Fibroblast of skin of right quadriceps (primary cell): ENCODE results near the gene ORC1.

Source experiments
- DNase-seq: peaks from one replicate; pipeline ENCODE4 v3.0.0-alpha.2; 2013

ORC1 gene

DNA sequence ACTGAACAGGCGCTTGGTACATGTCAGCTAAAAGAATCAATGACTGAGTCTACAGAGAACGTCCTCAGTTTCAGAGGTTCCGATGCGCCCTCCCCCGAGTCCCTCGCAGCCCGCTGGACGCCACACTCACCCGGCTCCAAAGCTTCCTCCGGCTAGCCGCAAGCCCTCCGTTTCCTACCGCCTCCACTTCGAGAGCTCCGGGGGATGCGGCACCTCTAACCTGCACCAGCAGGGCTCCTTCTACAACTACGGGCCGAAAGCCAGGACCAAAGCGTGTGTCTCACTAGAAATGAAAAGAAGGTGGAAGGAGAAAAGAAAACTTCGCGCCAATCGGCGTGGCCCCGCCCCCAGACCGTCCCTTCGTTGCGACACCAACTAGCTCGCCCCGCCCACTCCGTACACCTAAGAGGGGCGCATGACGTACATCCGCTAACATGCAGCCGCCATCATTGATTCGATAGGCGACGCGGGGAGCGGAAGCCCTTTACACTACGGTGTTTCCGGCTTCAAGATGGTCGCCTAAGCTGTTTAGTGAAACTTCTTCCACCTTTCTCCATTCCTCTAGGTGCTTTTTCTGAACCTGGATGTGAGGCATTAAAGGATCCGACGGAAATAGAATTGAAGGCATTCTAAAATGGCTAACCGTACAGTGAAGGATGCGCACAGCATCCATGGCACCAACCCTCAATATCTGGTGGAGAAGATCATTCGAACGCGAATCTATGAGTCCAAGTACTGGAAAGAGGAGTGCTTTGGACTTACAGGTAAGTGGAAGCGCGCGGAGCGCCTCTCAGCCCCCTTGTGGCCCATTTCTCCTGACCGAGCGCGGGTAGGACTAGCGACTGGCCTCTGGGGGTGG is at the start of gene ORC1, which contains the start of gene PRPF38A:
ORC1 (minus strand) TSS at position 308 of the 859 bp plus-strand sequence. CDS start 2,200 bp downstream, outside the sequence.
PRPF38A (plus strand) TSS at position 487 of the 859 bp plus-strand sequence; CDS start at position 635, 148 bp downstream.
- peak; percentile 96 for DNase-seq

DNA sequence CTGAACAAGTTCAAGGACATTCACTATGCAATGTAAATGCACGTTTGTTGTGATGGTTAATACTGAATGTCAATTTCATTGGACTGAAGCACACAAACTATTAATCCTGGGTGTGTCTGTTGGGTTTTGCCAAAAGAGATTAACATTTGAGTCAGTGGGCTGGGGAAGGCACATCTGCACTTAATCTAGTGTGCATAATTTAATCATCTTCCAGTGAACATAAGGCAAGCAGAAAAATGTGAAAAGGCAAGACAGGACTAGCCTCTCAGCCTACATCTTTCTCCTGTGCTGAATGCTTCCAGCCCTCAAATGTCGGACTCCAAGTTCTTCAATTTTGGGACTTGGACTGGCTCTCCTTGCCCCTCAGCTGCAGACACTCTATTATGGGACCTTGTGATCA is 40.2 kb upstream of the ORC1 start:
- no peak for DNase-seq

DNA sequence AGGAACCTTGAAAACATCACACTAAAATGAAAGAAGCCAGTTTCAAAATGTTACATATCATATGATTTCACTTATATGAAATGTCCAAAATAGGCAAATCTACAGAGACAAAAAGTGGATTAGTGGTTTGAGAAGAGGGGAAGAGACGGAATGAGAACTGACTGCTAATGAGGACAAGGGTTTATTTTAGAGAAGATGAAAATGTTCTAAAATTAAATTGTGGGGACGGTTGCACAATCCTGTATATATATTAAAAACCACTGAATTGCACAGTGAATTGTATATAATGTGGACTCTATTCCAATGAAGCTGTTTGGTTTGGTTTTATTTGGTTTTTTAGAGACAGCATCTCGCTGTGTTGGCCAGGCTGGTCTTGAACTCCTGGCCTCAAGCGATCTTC is 35.8 kb upstream of the ORC1 start:
- no peak for DNase-seq

DNA sequence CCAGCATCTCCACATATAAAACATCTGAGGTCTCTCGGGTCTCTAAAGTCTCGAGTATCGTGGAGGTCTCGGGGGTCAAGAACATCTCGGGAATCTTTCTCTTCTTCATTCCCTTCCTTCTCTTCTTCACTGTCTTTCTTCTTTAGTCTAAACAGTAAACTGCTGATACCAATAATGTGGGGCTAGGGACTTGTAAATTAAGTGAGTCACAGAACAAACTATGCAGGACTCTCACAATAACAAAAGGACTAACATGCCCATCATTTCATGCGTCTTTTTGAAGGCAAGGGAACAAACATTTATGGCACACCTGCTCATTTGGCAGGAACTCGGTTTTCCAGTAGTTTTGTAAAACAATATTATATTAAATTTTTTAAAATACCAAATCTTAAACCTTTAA is 32.6 kb upstream of the ORC1 start:
- DNase-seq, result no peak

DNA sequence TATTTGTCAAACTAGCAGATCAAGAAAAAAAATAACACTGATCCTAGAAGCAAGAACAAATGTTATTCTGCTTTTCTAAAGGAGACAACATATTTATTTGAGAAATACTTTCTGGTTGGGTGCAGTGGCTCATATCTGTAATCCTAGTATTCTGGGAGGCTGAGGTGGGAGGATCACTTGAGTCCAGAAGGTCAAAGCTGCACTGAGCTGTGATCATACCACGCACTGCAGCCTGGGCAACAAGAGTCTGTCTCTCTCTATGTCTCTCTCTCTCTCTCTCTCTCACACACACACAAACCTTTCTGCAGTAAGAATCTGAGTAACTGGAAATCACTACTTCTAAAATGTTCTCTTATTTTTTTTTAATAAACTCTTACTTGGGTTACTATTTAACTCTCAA is 31.4 kb upstream of the ORC1 start:
- DNase-seq, result no peak

DNA sequence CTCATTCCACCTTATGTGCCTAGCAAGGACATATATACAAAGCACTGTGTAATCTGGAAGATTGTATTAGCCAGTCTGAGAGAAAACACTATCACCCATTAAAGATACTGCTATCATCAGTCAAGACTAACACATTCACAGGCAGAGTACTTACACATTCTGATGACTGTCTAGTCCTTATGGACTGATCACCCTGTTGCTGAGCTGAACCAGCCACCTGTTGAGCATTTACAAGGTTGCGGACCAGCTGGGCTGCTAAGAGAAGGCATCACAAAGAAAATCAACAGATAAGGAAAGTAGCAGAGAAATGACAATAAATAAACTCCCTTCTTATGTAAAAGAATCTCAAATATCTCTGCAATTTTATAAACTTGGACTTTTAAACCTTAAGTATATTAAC is 31.0 kb upstream of the ORC1 start:
- DNase-seq, result no peak

DNA sequence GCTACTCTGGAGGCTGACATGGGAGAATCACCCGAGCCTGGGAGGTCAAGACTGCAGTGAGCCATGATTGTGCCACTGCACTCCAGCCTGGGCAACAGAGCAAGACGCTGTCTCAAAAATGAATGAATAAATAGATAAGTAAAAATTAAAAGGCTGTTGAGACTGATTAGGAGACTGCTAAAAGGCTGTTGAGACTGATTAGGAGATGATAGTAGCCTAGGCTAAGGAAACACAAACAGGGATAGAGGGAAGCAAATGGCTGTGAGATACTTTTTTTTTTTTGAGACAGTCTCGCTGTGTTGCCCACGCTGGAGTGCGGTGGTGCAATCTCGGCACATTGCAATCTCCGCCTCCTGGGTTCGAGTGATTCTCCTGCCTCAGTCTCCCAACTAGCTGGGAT is 28.6 kb upstream of the ORC1 start:
- DNase-seq, result no peak

DNA sequence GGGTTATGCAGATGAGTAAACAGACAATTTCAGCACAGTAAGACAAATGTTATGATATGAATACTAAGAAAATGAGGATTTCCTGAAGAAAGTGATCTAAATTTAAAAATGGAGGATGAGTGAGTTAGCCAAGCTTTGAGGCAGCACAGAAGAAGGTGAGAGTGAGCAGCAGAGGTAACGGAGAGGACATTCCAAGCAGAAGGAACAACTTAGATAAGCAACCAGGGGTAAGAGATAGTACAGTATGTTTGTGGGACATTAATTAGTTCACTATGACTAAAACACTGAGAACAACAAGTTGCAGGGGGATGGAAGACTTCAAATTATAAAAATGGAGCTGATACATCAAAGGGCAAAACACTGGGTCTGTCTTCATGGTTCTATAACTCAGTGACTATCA is 22.9 kb upstream of the ORC1 start:
- no peak for DNase-seq

DNA sequence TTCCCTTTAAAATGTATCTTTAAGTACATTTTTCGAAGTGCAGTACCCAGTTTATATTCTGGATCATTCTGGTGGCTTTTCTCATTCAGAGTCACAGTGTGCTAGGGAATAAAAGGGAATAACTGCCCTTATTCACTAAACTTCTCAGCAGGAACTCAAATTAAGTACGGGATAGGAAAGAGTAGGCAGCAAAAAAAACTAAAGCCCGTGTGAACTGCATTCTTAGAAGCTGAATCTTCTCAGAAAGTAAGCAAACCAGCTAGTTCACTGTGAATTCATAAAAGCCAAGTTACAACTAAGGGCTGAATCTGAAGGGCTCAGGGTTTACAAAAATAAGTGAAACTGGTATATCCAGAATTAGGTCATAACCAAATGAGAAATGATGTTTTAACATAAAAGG is 22.1 kb upstream of the ORC1 start:
- peak; percentile 9 for DNase-seq

DNA sequence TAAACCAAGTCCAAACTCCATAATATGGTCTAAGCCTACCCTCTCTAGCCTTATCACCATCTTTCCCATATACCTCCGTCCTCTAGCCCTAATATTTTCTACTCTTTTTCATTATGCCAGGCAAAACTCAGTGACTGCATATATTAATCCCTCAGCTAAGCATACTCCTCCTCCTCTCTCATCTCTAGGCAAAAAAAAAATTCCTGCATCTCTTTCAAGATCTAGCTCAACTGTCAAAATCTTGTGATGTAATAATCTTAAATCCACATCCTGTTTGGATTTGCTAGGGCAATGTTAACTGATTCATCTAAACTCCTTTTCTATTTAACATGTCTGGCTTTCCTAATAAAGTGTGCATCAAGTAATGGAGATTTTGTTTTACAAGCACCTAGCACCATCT is 20.6 kb upstream of the ORC1 start:
- no peak for DNase-seq

DNA sequence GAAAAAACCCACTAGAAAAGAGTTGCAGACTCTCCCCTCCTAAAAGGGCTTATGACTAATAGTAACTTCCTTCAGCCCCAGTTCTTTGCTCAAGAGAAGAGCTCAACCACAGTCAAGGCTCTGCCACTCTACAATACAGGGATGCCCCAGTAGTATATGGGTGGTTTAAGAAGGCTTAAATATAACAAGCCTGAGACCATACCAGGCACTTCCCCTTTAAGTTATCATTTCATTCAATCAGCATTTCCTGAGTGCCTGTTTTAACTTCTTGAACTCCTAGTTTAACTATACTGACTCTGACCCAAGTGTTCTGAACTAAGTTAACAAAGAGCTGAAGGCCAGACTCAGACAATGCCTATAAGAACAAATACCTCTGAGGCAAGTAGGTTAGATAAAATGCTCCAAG is 20.0 kb upstream of the ORC1 start:
- DNase-seq, result no peak

DNA sequence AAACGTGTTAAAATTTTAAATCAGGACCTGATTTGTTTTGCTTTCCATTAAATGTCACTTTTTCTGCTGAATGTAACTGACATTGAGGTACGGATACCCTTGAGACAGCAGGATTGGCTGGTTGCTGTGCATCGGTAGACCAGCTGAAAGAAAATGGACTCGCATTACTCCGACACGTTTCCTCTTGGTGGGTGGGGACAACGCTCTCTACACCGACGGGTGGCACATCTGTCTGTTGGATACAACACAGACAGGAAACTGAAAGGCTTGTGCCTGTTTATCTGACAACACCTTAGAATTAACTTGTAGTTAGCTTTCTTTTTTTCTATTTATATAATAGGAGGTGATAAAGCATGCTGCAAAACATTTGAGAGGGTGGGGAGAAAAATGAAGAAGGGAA is 19.5 kb upstream of the ORC1 start:
- no peak for DNase-seq

DNA sequence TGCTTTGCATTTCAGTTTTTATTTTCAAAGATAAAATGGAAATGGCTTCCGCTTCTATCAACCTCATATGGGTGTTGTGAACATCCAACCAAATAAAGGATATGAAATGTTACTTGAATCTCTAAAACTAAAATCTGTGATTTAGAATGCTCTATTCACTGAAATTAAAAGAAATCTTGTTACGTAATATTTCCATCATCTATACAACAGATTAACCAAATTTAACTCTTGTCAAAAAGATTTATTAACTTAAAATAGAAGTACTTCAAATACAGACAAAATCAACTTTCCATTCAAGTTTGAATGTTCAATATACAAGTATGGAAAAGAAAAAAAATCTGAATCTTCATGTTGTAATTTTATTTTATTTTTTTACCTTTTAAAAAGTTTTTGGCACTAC is 18.8 kb upstream of the ORC1 start:
- DNase-seq, result no peak

DNA sequence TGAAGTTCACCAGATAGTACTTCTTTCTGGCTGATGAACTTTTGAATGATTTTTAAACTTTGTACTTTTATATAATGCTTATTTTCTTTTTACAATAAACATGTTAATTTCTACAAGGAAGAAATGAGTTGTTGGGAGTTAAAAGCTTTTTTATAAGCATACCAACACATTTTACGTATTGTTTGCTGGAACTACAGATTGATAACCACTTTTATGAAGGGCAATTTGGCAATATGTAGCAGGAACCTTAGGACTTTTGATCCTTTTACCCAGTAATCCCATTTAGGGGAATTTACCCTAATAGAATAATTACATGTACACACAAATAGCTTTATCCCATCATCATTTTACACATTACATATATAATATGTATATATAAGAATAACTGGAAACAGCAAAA is 16.5 kb upstream of the ORC1 start:
- no peak for DNase-seq

DNA sequence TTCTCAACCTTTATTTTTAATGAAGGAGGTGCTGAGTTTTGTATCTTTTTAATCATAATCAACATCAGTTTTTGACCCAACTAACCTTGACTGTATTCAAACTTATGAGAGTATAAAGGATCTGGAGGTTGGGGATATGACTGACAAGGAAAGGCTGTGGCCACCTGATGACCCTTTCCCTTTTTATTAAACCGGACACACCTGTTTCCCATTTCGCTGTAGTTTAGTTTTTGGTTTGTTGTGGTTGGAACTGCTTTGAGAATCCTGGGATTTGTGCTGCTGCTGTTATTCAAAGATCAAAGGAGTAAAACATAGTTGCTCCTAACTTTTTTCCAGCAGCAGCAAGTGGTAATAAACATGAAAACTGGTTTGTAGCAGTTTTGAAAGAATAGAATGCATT is 12.6 kb upstream of the ORC1 start:
- no peak for DNase-seq

DNA sequence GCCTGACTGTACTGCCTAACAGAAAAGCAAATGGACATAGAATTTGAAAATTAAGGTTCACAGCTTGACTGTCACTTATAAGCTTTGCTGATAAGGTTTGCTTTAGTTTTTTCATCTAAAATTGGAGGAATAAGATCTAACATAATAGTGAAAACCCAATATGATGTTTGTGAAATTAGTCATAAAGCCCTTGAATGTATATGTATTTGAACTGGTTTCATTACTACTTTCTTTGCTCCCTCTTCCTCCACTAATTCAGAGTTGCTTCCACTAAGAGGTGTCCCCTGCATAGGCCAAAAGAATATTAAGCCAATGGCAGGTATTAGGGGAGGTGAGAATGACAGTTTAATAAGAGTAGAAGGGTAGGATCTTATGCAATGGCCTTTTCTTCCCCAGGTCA is 10.7 kb upstream of the ORC1 start:
- DNase-seq, result no peak

DNA sequence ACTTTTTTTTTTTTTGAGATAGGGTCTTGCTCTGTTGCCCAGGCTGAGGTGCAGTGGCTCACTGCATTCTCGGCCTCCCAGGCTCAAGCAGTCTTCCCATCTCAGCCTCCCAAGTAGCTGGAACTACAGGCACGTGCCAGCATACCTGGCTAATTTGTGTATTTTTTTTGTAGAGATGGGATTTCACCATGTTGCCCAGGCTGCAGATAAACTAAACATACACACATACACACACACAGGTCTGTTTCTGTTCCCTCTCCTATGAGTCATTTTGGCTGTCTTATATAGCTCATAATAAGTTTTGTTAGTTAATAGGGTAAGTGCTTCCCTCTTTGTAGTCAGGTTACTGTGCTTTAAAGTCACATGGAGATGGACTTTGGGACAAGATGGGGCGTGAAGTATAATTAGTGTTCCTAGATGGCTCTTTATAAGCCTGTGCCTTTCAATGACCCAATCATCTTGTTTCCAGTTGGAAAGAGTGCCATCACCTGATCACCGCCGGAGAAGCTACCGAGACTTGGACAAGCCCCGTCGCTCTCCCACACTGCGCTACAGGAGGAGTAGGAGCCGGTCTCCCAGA is 9.3 kb upstream of the ORC1 start:
- no peak for DNase-seq

DNA sequence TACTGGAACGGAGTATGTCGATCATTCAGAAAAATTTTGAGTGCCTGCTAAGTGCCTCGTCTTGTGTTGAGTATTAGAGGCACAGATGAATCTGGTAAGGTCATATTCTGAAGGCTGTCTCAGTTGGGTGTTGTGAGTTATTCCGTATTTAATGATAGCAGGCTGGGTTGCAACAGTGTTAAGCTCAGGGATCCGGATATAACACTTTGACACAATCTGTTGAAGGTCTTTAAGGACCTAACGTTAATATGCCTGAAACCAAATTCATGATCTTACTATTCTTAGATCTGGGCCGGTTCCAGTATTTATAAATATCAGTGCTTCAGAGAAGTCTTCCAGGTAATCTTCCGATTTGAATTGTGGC is 734 bp upstream of the ORC1 start:
- DNase-seq, result no peak

DNA sequence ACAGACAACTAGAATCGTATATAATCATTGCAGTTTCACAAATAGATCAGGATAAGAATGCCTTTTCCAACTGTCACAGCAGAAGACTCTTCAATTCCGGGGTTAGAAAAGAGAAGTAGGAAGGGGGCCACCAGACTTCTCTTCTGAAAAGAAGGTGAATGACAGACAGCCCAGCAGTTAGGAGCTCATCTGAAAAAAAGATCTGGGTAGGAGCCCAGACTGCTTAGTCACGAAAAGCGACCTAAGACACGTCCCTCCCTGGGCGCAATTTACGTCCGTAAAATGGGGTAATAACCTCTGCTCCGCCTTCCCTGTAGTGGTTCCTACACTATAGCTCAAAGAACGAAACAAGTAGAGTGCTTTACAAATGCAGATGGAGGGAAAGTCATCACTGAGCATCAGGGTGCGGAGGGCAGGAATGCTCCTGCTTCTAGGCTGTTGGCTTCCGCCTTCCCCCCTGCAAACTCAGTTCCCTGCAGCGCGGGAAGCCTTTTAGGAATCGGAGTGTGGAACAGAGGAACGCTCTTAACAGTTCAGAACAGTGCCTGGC is 582 bp downstream of the ORC1 start:
- peak; percentile 72 for DNase-seq

DNA sequence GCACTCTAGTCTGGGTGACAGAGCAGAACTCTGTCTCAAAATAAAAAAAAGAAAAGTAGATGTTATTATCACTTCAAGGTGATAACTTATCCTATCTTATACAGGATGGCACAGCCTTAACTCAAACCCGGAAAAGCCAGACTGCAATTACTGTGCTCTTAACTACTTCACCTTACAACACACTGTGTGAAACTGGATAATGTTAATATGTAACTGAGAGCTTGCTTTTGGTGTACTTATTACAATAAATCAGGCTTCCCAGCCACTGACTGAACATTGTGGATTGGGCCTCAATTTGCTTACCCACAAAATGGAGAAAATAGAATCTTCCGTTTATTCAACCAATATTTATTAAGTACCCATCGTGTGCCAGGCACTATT is 1.4 kb downstream of the ORC1 start:
- no peak for DNase-seq

DNA sequence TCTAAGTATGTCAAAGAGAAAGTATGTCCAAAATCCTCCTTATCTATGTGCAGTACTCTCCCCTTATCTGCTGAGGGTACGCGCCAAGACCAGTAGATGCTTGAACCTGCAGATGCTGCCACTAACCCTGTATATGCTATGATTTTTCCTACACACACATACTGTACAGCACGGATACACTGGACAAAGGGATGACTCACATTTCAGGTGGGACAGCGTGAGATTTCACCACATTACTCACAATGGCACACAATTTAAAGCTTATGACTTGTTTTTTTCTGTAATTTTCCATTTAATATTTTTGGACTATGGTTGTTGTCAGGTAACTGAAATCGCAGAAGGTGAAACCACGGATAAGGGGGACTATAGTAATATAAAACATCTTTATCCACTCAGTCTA is 4.1 kb downstream of the ORC1 start:
- no peak for DNase-seq

DNA sequence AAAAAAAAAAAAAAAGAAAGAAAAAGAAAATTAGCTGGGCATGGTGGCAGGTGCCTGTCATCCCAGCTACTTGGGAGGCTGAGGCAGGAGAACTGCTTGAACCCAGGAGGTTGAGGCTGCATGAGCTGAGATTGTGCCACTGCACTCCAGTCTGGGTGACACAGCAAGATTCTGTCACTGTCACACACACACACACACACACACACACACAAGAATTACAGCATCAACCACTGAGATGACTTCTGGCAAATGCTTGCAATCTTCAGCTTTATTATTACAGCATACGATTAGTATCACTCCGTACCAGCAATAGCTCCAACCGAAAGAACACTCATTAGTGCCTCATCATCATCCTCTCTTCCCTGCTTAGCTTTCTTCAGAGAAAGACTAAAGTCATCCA is 4.6 kb downstream of the ORC1 start:
- DNase-seq, result no peak

DNA sequence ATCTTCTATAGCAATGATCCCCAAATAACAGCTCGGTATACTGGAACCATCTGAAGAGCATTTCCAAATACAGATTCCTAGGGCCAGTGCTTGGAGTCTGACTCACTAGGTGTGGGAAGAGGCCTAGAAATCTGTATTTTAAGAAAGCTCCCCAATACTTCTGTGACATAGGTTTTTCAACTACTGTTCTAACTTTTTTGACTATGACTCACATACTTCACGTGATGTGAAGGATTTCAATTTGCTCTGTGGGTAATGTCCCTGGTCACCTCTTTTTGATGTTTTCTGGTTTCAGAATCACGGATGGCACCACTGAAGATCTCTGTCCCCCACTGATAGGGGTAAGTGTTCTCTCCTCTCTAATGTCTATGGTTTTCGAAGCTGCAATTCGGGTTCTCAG is 11.0 kb downstream of the ORC1 start:
- DNase-seq, result no peak

DNA sequence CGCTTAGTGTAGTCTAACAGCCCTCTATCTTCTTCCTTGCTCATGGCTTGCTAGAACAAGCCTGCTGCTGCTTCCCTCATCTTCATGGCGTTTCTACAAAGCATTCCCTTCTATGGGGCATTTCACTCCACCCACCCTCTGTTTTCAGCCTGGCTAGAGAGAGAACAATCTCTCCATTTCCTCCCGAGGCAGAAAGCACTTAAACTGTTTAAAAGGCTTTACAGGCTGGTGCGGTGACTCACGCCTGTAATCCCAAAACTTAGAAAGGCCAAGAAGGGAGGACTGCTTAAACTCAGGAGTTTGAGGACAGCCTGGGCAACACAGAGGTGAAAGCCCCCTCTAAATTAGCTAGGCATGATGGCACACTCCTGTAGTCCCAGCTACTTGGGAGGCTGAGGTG is 17.8 kb downstream of the ORC1 start:
- DNase-seq, result no peak

DNA sequence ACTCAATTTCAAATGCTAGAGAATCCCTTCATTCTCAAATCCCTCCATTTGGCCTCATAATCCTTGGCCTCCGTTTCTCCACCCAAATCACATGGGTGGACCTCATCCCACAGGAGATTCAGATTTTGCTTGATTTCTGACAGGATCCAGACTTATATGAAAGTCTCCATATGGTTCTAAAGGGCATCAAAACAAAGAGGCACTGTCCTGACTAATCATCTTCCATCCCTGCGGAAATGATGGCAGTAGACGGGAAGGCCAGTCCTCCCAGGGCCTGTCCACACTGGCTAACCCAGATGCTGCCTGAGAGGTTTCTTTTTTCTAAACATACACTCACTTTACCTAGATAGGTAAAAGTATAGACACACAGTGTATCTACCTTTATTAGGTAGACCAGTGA is 18.8 kb downstream of the ORC1 start:
- no peak for DNase-seq
